ENCODE measurements around the gene PAX6.

The PAX6 gene

DNA sequence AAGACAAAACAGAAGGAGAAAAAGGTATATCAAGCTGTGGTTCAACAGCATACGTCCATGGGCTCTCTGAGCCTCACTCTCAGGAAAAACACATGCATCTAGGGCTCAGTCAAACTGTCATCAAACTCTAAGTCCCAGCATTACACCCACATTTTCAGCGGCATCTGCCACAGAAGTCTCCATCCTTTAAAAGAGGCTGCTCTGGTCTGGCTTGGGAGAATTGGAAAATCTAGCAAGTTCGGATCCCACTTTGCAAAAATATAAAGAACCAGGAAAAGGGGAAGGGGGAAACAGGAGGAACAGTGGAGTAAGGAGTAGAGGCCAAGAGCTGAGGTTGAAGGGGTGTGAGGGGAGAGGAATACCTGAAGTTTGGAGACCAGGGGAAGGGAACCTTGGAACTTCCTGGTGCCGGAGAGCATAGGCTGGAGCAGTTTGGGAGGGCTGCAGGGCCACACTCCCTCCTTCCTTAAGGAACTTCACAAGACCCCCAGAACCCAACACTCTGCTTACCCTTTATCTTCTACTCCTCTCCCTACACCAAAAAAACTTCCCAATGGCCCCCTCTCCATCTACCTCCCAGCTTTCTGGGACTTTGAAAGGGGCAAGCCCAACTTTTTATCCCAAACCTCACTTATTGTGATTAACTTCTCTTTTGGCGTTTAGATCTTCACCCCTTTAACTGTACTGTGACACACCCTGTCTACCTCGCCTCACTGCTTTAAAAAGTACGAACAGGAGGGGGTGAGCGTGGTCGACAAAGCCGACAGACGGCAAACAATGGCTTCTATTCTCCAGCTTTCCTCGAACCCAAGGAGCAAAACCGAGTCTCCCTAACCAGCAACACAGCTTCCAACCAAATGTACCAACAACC is 4.0 kb downstream of the PAX6 start:
- no peak overlapping the region for H3K27ac ChIP-seq (replicated peaks)
- DNase-seq (ENCODE audit: low read depth in 1 of 2, low spot score in 1 of 2) = no peak
- TF ChIP-seq POLR2AphosphoS5 (IDR thresholded peaks at IDR 0.05; ENCODE audit: low read depth) (no peak), CTCF (IDR thresholded peaks at IDR 0.05; ENCODE audit: insufficient read depth, low read length) (no peak), GABPA (IDR thresholded peaks at IDR 0.05; ENCODE audit: low read depth) (no peak), SPI1 (IDR thresholded peaks at IDR 0.05; ENCODE audit: borderline replicate concordance, low read depth) (no peak), REST (IDR thresholded peaks at IDR 0.05; ENCODE audit: insufficient replicate concordance, low read depth) (no peak)
- H3K4me3 ChIP-seq (replicated peaks; ENCODE audit: insufficient read depth, low read length) = no peak overlapping the region
- H3K27me3 ChIP-seq (ENCODE audit: insufficient read depth, poor library complexity, severe bottlenecking) = peaks cover 79% of the 10 kb centered on the region

DNA sequence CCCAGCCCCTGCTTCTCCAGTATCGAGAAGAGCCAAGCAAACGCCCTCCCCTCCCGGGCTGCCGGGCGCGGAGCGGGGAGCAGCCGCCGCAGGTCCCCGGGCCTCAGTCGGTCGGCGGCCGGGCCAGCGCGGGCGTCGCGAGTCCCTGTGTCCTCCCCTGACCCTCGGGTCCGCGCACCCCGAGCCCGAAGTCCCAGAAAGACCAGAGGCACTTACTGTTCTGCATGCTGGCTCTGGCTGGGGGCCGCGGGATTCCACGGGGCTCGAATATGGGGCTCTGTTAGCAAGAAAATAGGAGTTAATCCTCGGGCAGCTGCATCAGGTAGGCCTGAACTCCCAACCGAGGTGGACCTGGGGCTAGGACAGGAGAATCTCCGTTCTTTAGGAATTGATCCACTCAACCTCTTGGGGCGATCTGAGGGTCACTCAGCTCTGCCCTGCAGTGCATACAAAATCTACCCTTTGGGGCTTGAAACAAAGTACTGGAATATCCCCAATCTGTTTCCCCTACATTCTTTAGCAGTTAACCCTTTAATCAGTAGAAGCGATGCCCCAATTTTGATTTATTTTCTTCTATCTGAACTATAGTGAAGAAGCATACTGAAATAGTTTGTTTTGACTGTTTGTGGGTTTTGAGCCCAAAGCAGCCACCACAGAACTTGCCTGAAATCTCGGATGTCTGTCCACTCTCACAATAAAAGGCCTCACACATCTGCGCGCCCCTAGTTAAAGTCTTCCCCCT is 4.8 kb downstream of the PAX6 start:
- DNase-seq (ENCODE audit: low read depth in 1 of 2, low spot score in 1 of 2) = no peak
- Histone ChIP-seq H3K4me3 (replicated peaks; ENCODE audit: insufficient read depth, low read length) (no peak overlapping the region), H3K27ac (replicated peaks) (no peak overlapping the region), H3K27me3 (ENCODE audit: insufficient read depth, poor library complexity, severe bottlenecking) (peaks cover 82% of the 10 kb centered on the region)
- no peak for TF ChIP-seq CTCF (IDR thresholded peaks at IDR 0.05; ENCODE audit: insufficient read depth, low read length)
- TF ChIP-seq SPI1 (IDR thresholded peaks at IDR 0.05; ENCODE audit: borderline replicate concordance, low read depth) = no peak
- no peak for TF ChIP-seq REST (IDR thresholded peaks at IDR 0.05; ENCODE audit: insufficient replicate concordance, low read depth)
- TF ChIP-seq POLR2AphosphoS5 (IDR thresholded peaks at IDR 0.05; ENCODE audit: low read depth) = no peak
- TF ChIP-seq GABPA (IDR thresholded peaks at IDR 0.05; ENCODE audit: low read depth) = no peak

DNA sequence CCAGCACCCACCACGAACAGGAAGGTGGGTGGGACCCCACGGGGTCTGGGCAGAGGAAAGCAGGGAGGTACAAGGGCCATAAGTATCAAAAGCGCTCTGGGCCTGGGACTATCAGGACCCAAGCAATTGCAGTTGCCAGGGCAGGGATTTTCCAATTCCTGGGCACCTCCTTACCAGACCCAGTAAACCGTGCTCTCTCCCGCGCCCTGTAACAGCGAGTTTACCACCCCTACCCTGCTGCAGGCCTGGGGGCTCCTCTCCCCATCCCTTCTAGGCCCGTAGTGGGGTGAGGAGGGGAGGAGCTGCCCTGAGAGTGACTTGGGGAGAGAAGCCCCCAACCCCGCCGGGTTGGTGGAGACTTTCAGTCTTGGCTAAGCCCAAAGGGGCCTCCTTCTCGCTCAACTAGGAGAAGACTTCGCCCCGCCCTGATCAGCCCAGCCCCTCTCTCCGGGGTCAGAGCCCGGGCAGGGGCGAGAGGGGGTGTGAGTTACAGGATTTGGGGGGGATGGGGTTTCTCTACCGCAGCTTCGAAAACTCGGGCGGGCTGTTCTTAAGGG is 5.4 kb downstream of the PAX6 start:
- TF ChIP-seq CTCF (IDR thresholded peaks at IDR 0.05; ENCODE audit: insufficient read depth, low read length) (no peak), POLR2AphosphoS5 (IDR thresholded peaks at IDR 0.05; ENCODE audit: low read depth) (no peak), REST (IDR thresholded peaks at IDR 0.05; ENCODE audit: insufficient replicate concordance, low read depth) (no peak), SPI1 (IDR thresholded peaks at IDR 0.05; ENCODE audit: borderline replicate concordance, low read depth) (no peak), GABPA (IDR thresholded peaks at IDR 0.05; ENCODE audit: low read depth) (no peak)
- DNase-seq (ENCODE audit: low read depth in 1 of 2, low spot score in 1 of 2) = no peak
- no peak overlapping the region for H3K4me3 ChIP-seq (replicated peaks; ENCODE audit: insufficient read depth, low read length)
- H3K27ac ChIP-seq (replicated peaks) = no peak overlapping the region
- peaks cover 86% of the 10 kb centered on the region for H3K27me3 ChIP-seq (ENCODE audit: insufficient read depth, poor library complexity, severe bottlenecking)

All from HL-60 (cell line).